Neural progenitor cell (in vitro differentiated cells): Measurements from ENCODE around the gene PARK7. TPM values are rescaled to one million over a fixed set of nuclear protein-coding genes. Genes with fewer than 3 reads are reported as not detected.
"Not testable (repeated sequence)": the region's sequence is repeated elsewhere in the genome, so short reads cannot be mapped to it uniquely, and the experiment has no call there.

Experiments
- DNase-seq: peaks from one replicate; pipeline ENCODE4 v3.0.0-alpha.2; 2016; ENCODE audit warnings: low spot score
- H2AFZ ChIP-seq: fragments of 200-600 bp; sonication (generic); replicated peaks from 2 replicates; pipeline ENCODE4 v1.6.1; 2016; ENCODE audit warnings: antibody characterized with exemption
- H3F3A ChIP-seq: fragments of 200-600 bp; sonication (generic); 2 replicates; pipeline ENCODE4 v1.6.1; 2016; ENCODE audit warnings: antibody characterized with exemption, low read depth
- H3K27ac ChIP-seq: fragments of 200-600 bp; sonication (generic); 2 replicates; pipeline ENCODE4 v1.5.1; 2016; ENCODE audit warnings: mild to moderate bottlenecking
- H3K27me3 ChIP-seq: fragments of 200-600 bp; sonication (generic); 2 replicates; pipeline ENCODE4 v1.6.1; 2016; ENCODE audit warnings: mild to moderate bottlenecking, moderate library complexity
- H3K36me3 ChIP-seq: fragments of 200-600 bp; sonication (generic); 2 replicates; pipeline ENCODE4 v1.5.1; 2016
- H3K4me1 ChIP-seq: fragments of 200-600 bp; sonication (generic); 2 replicates; pipeline ENCODE4 v1.6.1; 2016; ENCODE audit warnings: mixed run types
- H3K4me2 ChIP-seq: fragments of 200-600 bp; sonication (generic); 2 replicates; pipeline ENCODE4 v1.6.1; 2016
- H3K4me3 ChIP-seq: fragments of 200-600 bp; sonication (generic); 2 replicates; pipeline ENCODE4 v1.5.1; 2016
- H3K79me2 ChIP-seq: fragments of 200-600 bp; sonication (generic); 2 replicates; pipeline ENCODE4 v1.6.1; 2016; ENCODE audit warnings: low read depth
- H3K9ac ChIP-seq: fragments of 200-600 bp; sonication (generic); 2 replicates; pipeline ENCODE4 v1.6.1; 2016
- H3K9me3 ChIP-seq: fragments of 200-600 bp; sonication (generic); 2 replicates; pipeline ENCODE4 v1.5.1; 2016; ENCODE audit warnings: low read depth
- H4K20me1 ChIP-seq: fragments of 200-600 bp; sonication (generic); 2 replicates; pipeline ENCODE4 v1.6.1; 2016; ENCODE audit warnings: low read depth
- H3K27ac Mint-ChIP-seq: 3 replicates; pipeline ENCODE4 v1.8.0; 2021; ENCODE audit warnings: mixed read lengths
- H3K27me3 Mint-ChIP-seq: 2 replicates; pipeline ENCODE4 v1.8.0; 2022; ENCODE audit warnings: low read depth, mild to moderate bottlenecking, inconsistent platforms, moderate library complexity, mixed read lengths; ENCODE audit not compliant: insufficient read depth
- H3K36me3 Mint-ChIP-seq: 3 replicates; pipeline ENCODE4 v1.8.0; 2021; ENCODE audit warnings: mixed read lengths
- H3K4me1 Mint-ChIP-seq: 3 replicates; pipeline ENCODE4 v1.8.0; 2021; ENCODE audit warnings: mixed read lengths
- H3K4me3 Mint-ChIP-seq: 3 replicates; pipeline ENCODE4 v1.8.0; 2021; ENCODE audit warnings: mild to moderate bottlenecking, moderate library complexity, mixed read lengths
- H3K9me3 Mint-ChIP-seq: 3 replicates; pipeline ENCODE4 v1.8.0; 2020; ENCODE audit warnings: mixed read lengths
- CTCF ChIP-seq: fragments of 200-600 bp; sonication (generic); IDR thresholded peaks from 2 replicates; pipeline ENCODE4 v1.5.1; 2017; ENCODE audit warnings: antibody characterized with exemption, mild to moderate bottlenecking
- EZH2 ChIP-seq: fragments of 200-600 bp; sonication (generic); IDR thresholded peaks from 2 replicates; pipeline ENCODE4 v1.6.1; 2017; ENCODE audit warnings: antibody characterized with exemption, mild to moderate bottlenecking, moderate library complexity
- EZH2phosphoT487 ChIP-seq: fragments of 200-600 bp; sonication (generic); IDR thresholded peaks from 2 replicates; pipeline ENCODE4 v1.6.1; 2017; ENCODE audit warnings: antibody characterized with exemption
- total RNA-seq: library from RNA; depleted of rRNA; stranded (reverse); fragments of >200 nt; gene quantifications from 2 replicates; pipeline ENCODE4 v1.2.3, GENCODE V29; 2015; ENCODE audit warnings: low replicate concordance

Gene PARK7
- total RNA-seq, 1 donor from 2014 or later: 214 TPM

GRCh38 chr1:7960867-7961215 is 670 bp upstream of the PARK7 start:
- Mint-ChIP-seq H3K27me3 (no peaks in the 10 kb centered on the region), H3K9me3 (no peaks in the 10 kb centered on the region), H3K27ac (peak overlapping the region; percentile 98), H3K4me3 (peak overlapping the region; percentile 97), H3K4me1 (peaks cover 21% of the 10 kb centered on the region), H3K36me3 (peaks cover 13% of the 10 kb centered on the region)
- no peaks in the 10 kb centered on the region for H3K27me3 ChIP-seq
- H3K4me2 ChIP-seq: peak overlapping the region; percentile 92
- no peak for DNase-seq
- H4K20me1 ChIP-seq: peaks cover 5% of the 10 kb centered on the region
- peaks cover 9% of the 10 kb centered on the region for H3K4me1 ChIP-seq
- H3K27ac ChIP-seq: peak overlapping the region; percentile 10
- peak overlapping the region; percentile 87 for H3K4me3 ChIP-seq
- peak overlapping the region; percentile 76 for H3K9ac ChIP-seq
- H3K9me3 ChIP-seq: no peaks in the 10 kb centered on the region
- TF ChIP-seq EZH2 (no peak), CTCF (no peak), EZH2phosphoT487 (no peak)
- H3K36me3 ChIP-seq: peaks cover 9% of the 10 kb centered on the region
- H3K79me2 ChIP-seq: peaks cover 40% of the 10 kb centered on the region
- H3F3A ChIP-seq: peaks cover 7% of the 10 kb centered on the region
- peak overlapping the region; percentile 85 for H2AFZ ChIP-seq

GRCh38 chr1:7962014-7962335 is 464 bp downstream of the PARK7 start:
- H2AFZ ChIP-seq: peak overlapping the region; percentile 20
- no peaks in the 10 kb centered on the region for H3K9me3 Mint-ChIP-seq
- no peak overlapping the region for H3K27ac ChIP-seq

GRCh38 chr1:7962636-7963377 is 1.3 kb downstream of the PARK7 start:
- Histone ChIP-seq H3K27me3 (no peaks in the 10 kb centered on the region), H3K4me2 (peak overlapping the region; percentile 86), H3K4me3 (peak overlapping the region; percentile 87), H3F3A (peaks cover 7% of the 10 kb centered on the region), H3K27ac (no peak overlapping the region), H4K20me1 (peaks cover 10% of the 10 kb centered on the region), H3K36me3 (peaks cover 16% of the 10 kb centered on the region), H3K4me1 (peaks cover 9% of the 10 kb centered on the region), H3K9ac (peak overlapping the region; percentile 59), H3K9me3 (no peaks in the 10 kb centered on the region), H2AFZ (no peak overlapping the region), H3K79me2 (peaks cover 50% of the 10 kb centered on the region)
- H3K4me1 Mint-ChIP-seq: peaks cover 21% of the 10 kb centered on the region
- H3K9me3 Mint-ChIP-seq: no peaks in the 10 kb centered on the region
- peaks cover 15% of the 10 kb centered on the region for H3K36me3 Mint-ChIP-seq
- H3K27ac Mint-ChIP-seq: no peak overlapping the region
- H3K27me3 Mint-ChIP-seq: peaks cover 2% of the 10 kb centered on the region
- no peak for DNase-seq
- no peak for TF ChIP-seq EZH2
- no peak for TF ChIP-seq EZH2phosphoT487
- no peak for TF ChIP-seq CTCF
- H3K4me3 Mint-ChIP-seq: peak overlapping the region; percentile 97

More at GRCh38 chr1:7962014-7962335, 464 bp downstream of the PARK7 start:
- Histone ChIP-seq H4K20me1 (peaks cover 7% of the 10 kb centered on the region), H3K4me1 (peaks cover 9% of the 10 kb centered on the region), H3K36me3 (peaks cover 11% of the 10 kb centered on the region), H3K4me2 (peak overlapping the region; percentile 86), H3K79me2 (peaks cover 42% of the 10 kb centered on the region), H3K9me3 (no peaks in the 10 kb centered on the region), H3K27me3 (no peaks in the 10 kb centered on the region), H3K9ac (peak overlapping the region; percentile 59), H3F3A (peaks cover 7% of the 10 kb centered on the region), H3K4me3 (peak overlapping the region; percentile 87)
- TF ChIP-seq EZH2 (no peak), CTCF (no peak), EZH2phosphoT487 (no peak)
- no peak for DNase-seq
- H3K27ac Mint-ChIP-seq: peak overlapping the region; percentile 74
- H3K36me3 Mint-ChIP-seq: peaks cover 15% of the 10 kb centered on the region
- H3K27me3 Mint-ChIP-seq: peaks cover 2% of the 10 kb centered on the region
- peak overlapping the region; percentile 97 for H3K4me3 Mint-ChIP-seq
- H3K4me1 Mint-ChIP-seq: peaks cover 21% of the 10 kb centered on the region

GRCh38 chr1:7963378-7963730 is 1.8 kb downstream of the PARK7 start:
- Histone ChIP-seq H3K79me2 (peaks cover 56% of the 10 kb centered on the region), H3K36me3 (peaks cover 18% of the 10 kb centered on the region)
- not testable (repeated sequence) for H3K4me1 ChIP-seq, H3K9me3 Mint-ChIP-seq, H3K27me3 Mint-ChIP-seq, DNase-seq, H3K9me3 ChIP-seq, H3K27ac Mint-ChIP-seq, H4K20me1 ChIP-seq, H3K4me3 ChIP-seq, H3K27me3 ChIP-seq, H3K27ac ChIP-seq, H2AFZ ChIP-seq, H3K4me2 ChIP-seq, H3F3A ChIP-seq, H3K9ac ChIP-seq
- H3K4me1 Mint-ChIP-seq: peaks cover 21% of the 10 kb centered on the region
- peak overlapping the region; percentile 97 for H3K4me3 Mint-ChIP-seq
- peaks cover 15% of the 10 kb centered on the region for H3K36me3 Mint-ChIP-seq

- H3K27ac ChIP-seq, H3K27me3 ChIP-seq, H3K9me3 Mint-ChIP-seq, H4K20me1 ChIP-seq, H3K4me3 ChIP-seq, H3K9ac ChIP-seq, H3K27me3 Mint-ChIP-seq, H3K9me3 ChIP-seq, DNase-seq, H3K4me2 ChIP-seq, H3K4me1 ChIP-seq, H3K27ac Mint-ChIP-seq, H2AFZ ChIP-seq, H3F3A ChIP-seq: not testable (repeated sequence)
- Histone ChIP-seq H3K79me2 (peaks cover 59% of the 10 kb centered on the region), H3K36me3 (peaks cover 22% of the 10 kb centered on the region)
- Mint-ChIP-seq H3K36me3 (peaks cover 16% of the 10 kb centered on the region), H3K4me3 (peak overlapping the region; percentile 64), H3K4me1 (peaks cover 21% of the 10 kb centered on the region)
These were observed 2.3 kb downstream of the PARK7 start for GRCh38 chr1:7963841-7964240.
